SKM-1 (cell line): ENCODE results near the gene KRT12.
"Not testable (repeated sequence)": the region's sequence is repeated elsewhere in the genome, so short reads cannot be mapped to it uniquely, and the experiment has no call there.

Experiments
- DNase-seq: peaks from one replicate; lab custom pipeline; 2025; ENCODE audit not compliant: unreplicated experiment; lab: John Stamatoyannopoulos, UW

The KRT12 gene

GRCh38 chr17:40884708-40885512 is 17.9 kb upstream of the KRT12 start, which contains the start of gene KRT20:
Gene KRT20 (minus strand): TSS chr17:40885242. CDS start chr17:40885185, 57 bp downstream.
- DNase-seq = no peak

- DNase-seq = no peak
These were observed 16.8 kb upstream of the KRT12 start for GRCh38 chr17:40883626-40884334.

GRCh38 chr17:40883031-40883430 is 16.0 kb upstream of the KRT12 start:
- DNase-seq = no peak

- DNase-seq = no peak
These were observed 12.0 kb upstream of the KRT12 start for GRCh38 chr17:40879026-40879425.

GRCh38 chr17:40878044-40878443 is 11.0 kb upstream of the KRT12 start:
- DNase-seq = no peak

GRCh38 chr17:40873801-40874200 is 6.8 kb upstream of the KRT12 start:
- no peak for DNase-seq

- no peak for DNase-seq
These were observed 6.2 kb upstream of the KRT12 start for GRCh38 chr17:40873255-40873654.

GRCh38 chr17:40872416-40872815 is 5.4 kb upstream of the KRT12 start:
- DNase-seq = no peak

- no peak for DNase-seq
These were observed 4.3 kb upstream of the KRT12 start for GRCh38 chr17:40871316-40871715.

GRCh38 chr17:40870136-40870535 is 3.1 kb upstream of the KRT12 start:
- DNase-seq = no peak

- no peak for DNase-seq
These were observed 2.2 kb downstream of the KRT12 start for GRCh38 chr17:40864661-40865390.

- DNase-seq = no peak
These were observed 3.9 kb downstream of the KRT12 start for GRCh38 chr17:40862985-40863733.

- no peak for DNase-seq
These were observed 7.5 kb downstream of the KRT12 start for GRCh38 chr17:40859536-40859935.

- not testable (repeated sequence) for DNase-seq
These were observed 8.4 kb downstream of the KRT12 start for GRCh38 chr17:40858667-40859066.

- DNase-seq = no peak
These were observed 9.5 kb downstream of the KRT12 start for GRCh38 chr17:40857535-40857934.

GRCh38 chr17:40854175-40854814 is 12.7 kb downstream of the KRT12 start:
- no peak for DNase-seq

GRCh38 chr17:40852364-40852763 is 14.7 kb downstream of the KRT12 start:
- DNase-seq = no peak

GRCh38 chr17:40850293-40850972 is 16.6 kb downstream of the KRT12 start:
- DNase-seq = no peak

- DNase-seq = no peak
These were observed 17.3 kb downstream of the KRT12 start for GRCh38 chr17:40849723-40850122.
